PC-9 (cell line): ENCODE data around the gene XIRP2. TPM values are rescaled to one million over a fixed set of nuclear protein-coding genes. Genes with fewer than 3 reads are reported as not detected.

Experiments
- BruUV-seq: library from RNA; stranded (reverse); fragments of 400-500 nt; replicated peaks from 2 replicates; lab custom pipeline; 2021; lab: Mats Ljungman, UMichigan
- CTCF ChIA-PET: fragments of 300-600 bp; sonication (Branson Sonifier 250); formaldehyde crosslinking; loops from one replicate; lab custom pipeline; 2022; ENCODE audit warnings: antibody characterized with exemption; lab: Charles Lee
- POLR2A ChIA-PET: fragments of 300-600 bp; sonication (Branson Sonifier 250); formaldehyde crosslinking; loops from one replicate; lab custom pipeline; 2022; ENCODE audit warnings: antibody characterized with exemption; ENCODE audit not compliant: unreplicated experiment; lab: Charles Lee
- DNase-seq, 2 experiments: peaks; one replicate each; pipeline versions ENCODE4 v3.0.0 to v3.0.0-alpha.2; 2015 to 2022; ENCODE audit warnings: mixed read lengths in 1 of 2
- H2AFZ ChIP-seq: fragments of 200-600 bp; sonication (generic); 2 replicates; pipeline ENCODE4 v1.8.1; 2017; ENCODE audit warnings: antibody characterized with exemption
- H3F3A ChIP-seq: fragments of 200-600 bp; sonication (generic); 2 replicates; pipeline ENCODE4 v1.8.1; 2017; ENCODE audit warnings: antibody characterized with exemption, mild to moderate bottlenecking, low read depth; ENCODE audit not compliant: insufficient read depth
- H3K27ac ChIP-seq: fragments of 200-600 bp; sonication (generic); 2 replicates; pipeline ENCODE4 v1.6.1; 2016; ENCODE audit warnings: mixed run types
- H3K27me3 ChIP-seq: fragments of 200-600 bp; sonication (generic); 2 replicates; pipeline ENCODE4 v1.6.1; 2016; ENCODE audit warnings: low read depth, mixed run types; ENCODE audit not compliant: insufficient read depth
- H3K36me3 ChIP-seq: fragments of 200-600 bp; sonication (generic); 2 replicates; pipeline ENCODE4 v1.6.1; 2016; ENCODE audit warnings: low read depth, mixed run types
- H3K4me1 ChIP-seq: fragments of 200-600 bp; sonication (generic); replicated peaks from 2 replicates; pipeline ENCODE4 v1.6.1; 2016; ENCODE audit warnings: mixed run types; ENCODE audit not compliant: insufficient read depth
- H3K4me2 ChIP-seq: fragments of 200-600 bp; sonication (generic); 2 replicates; pipeline ENCODE4 v1.6.1; 2017; ENCODE audit warnings: mixed run types
- H3K4me3 ChIP-seq: fragments of 200-600 bp; sonication (generic); 2 replicates; pipeline ENCODE4 v1.6.1; 2016; ENCODE audit warnings: mixed run types
- H3K79me2 ChIP-seq: fragments of 200-600 bp; sonication (generic); 2 replicates; pipeline ENCODE4 v1.6.1; 2017; ENCODE audit warnings: low read depth, mixed run types
- H3K9me2 ChIP-seq: fragments of 200-600 bp; sonication (generic); 2 replicates; pipeline ENCODE4 v1.8.1; 2017; ENCODE audit warnings: mild to moderate bottlenecking; ENCODE audit not compliant: insufficient read depth
- H3K9me3 ChIP-seq: fragments of 200-600 bp; sonication (generic); 2 replicates; pipeline ENCODE4 v1.8.1; 2016; ENCODE audit warnings: low read depth; ENCODE audit not compliant: insufficient read depth
- H4K20me1 ChIP-seq: fragments of 200-600 bp; sonication (generic); 2 replicates; pipeline ENCODE4 v1.8.1; 2017; ENCODE audit not compliant: insufficient read depth
- CTCF ChIP-seq: fragments of 200-600 bp; sonication (generic); conservative IDR thresholded peaks from 2 replicates; pipeline ENCODE4 v1.6.1; 2017; ENCODE audit warnings: mixed run types, antibody characterized with exemption, mild to moderate bottlenecking, moderate library complexity
- EZH2 ChIP-seq: fragments of 200-600 bp; sonication (generic); IDR thresholded peaks from 2 replicates; pipeline ENCODE4 v1.8.0; 2017; ENCODE audit warnings: antibody characterized with exemption, low read depth
- intact Hi-C: fragments of 100-400 bp; cut with micrococcal nuclease; formaldehyde crosslinking; loops from one replicate; pipeline ENCODE4 v1.10.0; 2022; ENCODE audit not compliant: unreplicated experiment
- total RNA-seq: library from RNA; stranded (reverse); gene quantifications from 2 replicates; pipeline ENCODE4 v1.2.3, GENCODE V29; 2021

The XIRP2 gene
- total RNA-seq, 1 experiment from 2014 or later = not detected

- H4K20me1 ChIP-seq = no peaks in the 10 kb centered on the region
- intact Hi-C loops = no loop called here
- ChIA-PET CTCF (no interaction called here), POLR2A (no interaction called here)
- H3K79me2 ChIP-seq = no peaks in the 10 kb centered on the region
- H3K4me2 ChIP-seq = no peak overlapping the region
- no peaks in the 10 kb centered on the region for H3K9me3 ChIP-seq
- no peak for DNase-seq
- no peaks in the 10 kb centered on the region for H3K4me1 ChIP-seq
- no peaks in the 10 kb centered on the region for H3K27me3 ChIP-seq
- no peaks in the 10 kb centered on the region for H3K36me3 ChIP-seq
- H3F3A ChIP-seq = no peaks in the 10 kb centered on the region
- H2AFZ ChIP-seq = no peak overlapping the region
- BruUV-seq = no TSS peak
- no peaks in the 10 kb centered on the region for H3K9me2 ChIP-seq
- H3K27ac ChIP-seq = no peak overlapping the region
- H3K4me3 ChIP-seq = no peak overlapping the region
- TF ChIP-seq CTCF (no peak), EZH2 (no peak)
Measured at GRCh38 chr2:167128130-167128529, 239.8 kb downstream of the XIRP2 start.

GRCh38 chr2:167132066-167132465 is 243.8 kb downstream of the XIRP2 start:
- no peak overlapping the region for H2AFZ ChIP-seq
- H3K4me3 ChIP-seq = no peak overlapping the region
- BruUV-seq = no TSS peak
- H4K20me1 ChIP-seq = no peaks in the 10 kb centered on the region
- H3K79me2 ChIP-seq = no peaks in the 10 kb centered on the region
- no peak for DNase-seq
- ChIA-PET CTCF (no interaction called here), POLR2A (no interaction called here)
- H3K36me3 ChIP-seq = no peaks in the 10 kb centered on the region
- TF ChIP-seq EZH2 = no peak
- H3K9me3 ChIP-seq = no peaks in the 10 kb centered on the region
- no peaks in the 10 kb centered on the region for H3K27me3 ChIP-seq
- H3K27ac ChIP-seq = no peak overlapping the region
- peaks cover 12% of the 10 kb centered on the region for H3K4me1 ChIP-seq
- H3K4me2 ChIP-seq = no peak overlapping the region
- intact Hi-C loops = no loop called here
- peaks cover 11% of the 10 kb centered on the region for H3F3A ChIP-seq
- H3K9me2 ChIP-seq = no peaks in the 10 kb centered on the region

GRCh38 chr2:167132906-167133555 is 244.8 kb downstream of the XIRP2 start:
- ChIA-PET POLR2A (interaction anchor here (0.6 kb wide), 1 partner anchor 19 kb away, joined by 14 read pairs; no protein-coding TSS in a partner anchor), CTCF (no interaction called here)
- DNase-seq = no peak
- H4K20me1 ChIP-seq = no peaks in the 10 kb centered on the region
- no peak overlapping the region for H3K4me2 ChIP-seq
- H3F3A ChIP-seq = peaks cover 11% of the 10 kb centered on the region
- intact Hi-C loops = no loop called here
- no peaks in the 10 kb centered on the region for H3K27me3 ChIP-seq
- no peak for TF ChIP-seq CTCF
- TF ChIP-seq EZH2 = no peak
- H3K27ac ChIP-seq = no peak overlapping the region
- no peaks in the 10 kb centered on the region for H3K9me3 ChIP-seq
- H3K79me2 ChIP-seq = no peaks in the 10 kb centered on the region
- H2AFZ ChIP-seq = no peak overlapping the region
- H3K4me3 ChIP-seq = no peak overlapping the region
- H3K9me2 ChIP-seq = no peaks in the 10 kb centered on the region
- no TSS peak for BruUV-seq
- H3K4me1 ChIP-seq = peaks cover 12% of the 10 kb centered on the region
- no peaks in the 10 kb centered on the region for H3K36me3 ChIP-seq
